ENCODE data around the gene CHCHD4. TPM values are rescaled to one million over a fixed set of nuclear protein-coding genes. Genes with fewer than 3 reads are reported as not detected.

Gene CHCHD4
- total RNA-seq, 6 experiments from 2014 or later = 6.2 to 13.5 (median 8.4) TPM

GRCh38 chr3:14152233-14152962, 27.7 kb upstream of the CHCHD4 start:
- no peak for ATAC-seq
- no peaks in the 10 kb centered on the region for H3K4me1 ChIP-seq
- no peak overlapping the region for H3K4me3 ChIP-seq
- H3K9me3 ChIP-seq = no peaks in the 10 kb centered on the region
- no peaks in the 10 kb centered on the region for H3K27me3 ChIP-seq
- peak in 1 of 4 donors; percentile 11 for TF ChIP-seq CTCF (IDR thresholded peaks at IDR 0.05)
- no peak for TF ChIP-seq POLR2A (IDR thresholded peaks at IDR 0.05)
- no peak overlapping the region for H3K27ac ChIP-seq
- peaks cover 0 to 53% (median 23%) of the 10 kb centered on the region in 4 donors for H3K36me3 ChIP-seq
- no peak for DNase-seq
- 91% methylated on average over 6 of the region's 11 CpGs for WGBS (ENCODE audit: insufficient coverage, low coverage, low lambda C conversion rate, missing lambda C conversion rate)
- intact Hi-C loops (cut with DNase I) = no loop called here

- DNase-seq (no peak), ATAC-seq (no peak)
- Histone ChIP-seq H3K27ac (no peak overlapping the region), H3K4me1 (no peaks in the 10 kb centered on the region), H3K9me3 (no peaks in the 10 kb centered on the region), H3K27me3 (no peaks in the 10 kb centered on the region), H3K4me3 (no peak overlapping the region), H3K36me3 (peaks cover 0 to 53% (median 23%) of the 10 kb centered on the region in 4 donors)
- intact Hi-C loops (cut with DNase I) = no loop called here
- 100% methylated on average over 3 of the region's 12 CpGs for WGBS (ENCODE audit: insufficient coverage, low coverage, low lambda C conversion rate, missing lambda C conversion rate)
- TF ChIP-seq POLR2A (IDR thresholded peaks at IDR 0.05) (no peak), CTCF (IDR thresholded peaks at IDR 0.05) (no peak)
Observed at GRCh38 chr3:14151471-14152083, 26.9 kb upstream of the CHCHD4 start.

- H3K36me3 ChIP-seq = peaks cover 0 to 53% (median 19%) of the 10 kb centered on the region in 4 donors
- no peaks in the 10 kb centered on the region for H3K9me3 ChIP-seq
- DNase-seq = no peak
- no peaks in the 10 kb centered on the region for H3K27me3 ChIP-seq
- no peaks in the 10 kb centered on the region for H3K4me1 ChIP-seq
- WGBS (ENCODE audit: insufficient coverage, low coverage, low lambda C conversion rate, missing lambda C conversion rate) = 89% methylated on average over 6 of the region's 9 CpGs
- intact Hi-C loops (cut with DNase I) = no loop called here
- no peak for ATAC-seq
- H3K4me3 ChIP-seq = no peak overlapping the region
- TF ChIP-seq CTCF (IDR thresholded peaks at IDR 0.05) (no peak), POLR2A (IDR thresholded peaks at IDR 0.05) (no peak)
- no peak overlapping the region for H3K27ac ChIP-seq
Observed at GRCh38 chr3:14150491-14151230, 26.0 kb upstream of the CHCHD4 start.

GRCh38 chr3:14150078-14150477, 25.4 kb upstream of the CHCHD4 start:
- 100% methylated on average over 2 of the region's 9 CpGs for WGBS (ENCODE audit: insufficient coverage, low coverage, low lambda C conversion rate, missing lambda C conversion rate)
- TF ChIP-seq CTCF (IDR thresholded peaks at IDR 0.05) (no peak), POLR2A (IDR thresholded peaks at IDR 0.05) (no peak)
- intact Hi-C loops (cut with DNase I) = no loop called here

More at GRCh38 chr3:14150078-14150477, 25.4 kb upstream of the CHCHD4 start:
- no peak overlapping the region for H3K4me3 ChIP-seq
- DNase-seq (no peak), ATAC-seq (no peak)
- H3K27ac ChIP-seq = no peak overlapping the region
- H3K27me3 ChIP-seq = no peaks in the 10 kb centered on the region
- H3K36me3 ChIP-seq = peaks cover 0 to 51% (median 17%) of the 10 kb centered on the region in 4 donors
- peaks cover 0 to 1% (median 0%) of the 10 kb centered on the region in 4 donors for H3K4me1 ChIP-seq
- H3K9me3 ChIP-seq = no peaks in the 10 kb centered on the region

Measured in right lobe of liver (tissue), 6 donors.